H9 (cell line): ENCODE results near the gene SLC29A2. TPM values are rescaled to one million over a fixed set of nuclear protein-coding genes. Genes with fewer than 3 reads are reported as not detected.

Source experiments
- DNase-seq: peaks from one replicate; pipeline ENCODE4 v3.0.0-alpha.2; 2017
- H2AFZ ChIP-seq: one replicate; pipeline ENCODE4 v1.6.1; 2013; ENCODE audit warnings: mild to moderate bottlenecking, low read length, control low read depth, moderate library complexity
- H2AK5ac ChIP-seq: 2 replicates; pipeline ENCODE4 v1.6.1; 2013; ENCODE audit warnings: low read length, control low read depth, mixed read lengths; ENCODE audit not compliant: insufficient read length
- H2BK120ac ChIP-seq: one replicate; pipeline ENCODE4 v1.6.1; 2013; ENCODE audit warnings: low read depth, mild to moderate bottlenecking, low read length, control low read depth, inconsistent platforms; ENCODE audit not compliant: poor library complexity, severe bottlenecking
- H2BK12ac ChIP-seq: 2 replicates; pipeline ENCODE4 v1.6.1; 2013; ENCODE audit warnings: low read length, control low read depth, mixed read lengths, low read depth; ENCODE audit not compliant: insufficient read length
- H2BK15ac ChIP-seq: 2 replicates; pipeline ENCODE4 v1.6.1; 2013; ENCODE audit warnings: low read depth, low read length, control low read depth
- H2BK20ac ChIP-seq: one replicate; pipeline ENCODE4 v1.6.1; 2013; ENCODE audit warnings: low read depth, mild to moderate bottlenecking, low read length, control low read depth, inconsistent platforms; ENCODE audit not compliant: poor library complexity, severe bottlenecking
- H2BK5ac ChIP-seq: 2 replicates; pipeline ENCODE4 v1.6.1; 2013; ENCODE audit warnings: low read length, control low read depth, mixed read lengths; ENCODE audit not compliant: insufficient read length
- H3K14ac ChIP-seq: 2 replicates; pipeline ENCODE4 v1.6.1; 2013; ENCODE audit warnings: low read length, control low read depth; ENCODE audit not compliant: insufficient read depth
- H3K18ac ChIP-seq: 2 replicates; pipeline ENCODE4 v1.6.1; 2013; ENCODE audit warnings: low read depth, mild to moderate bottlenecking, mixed read lengths, low read length, control low read depth; ENCODE audit not compliant: insufficient read length
- H3K23ac ChIP-seq: 2 replicates; pipeline ENCODE4 v1.6.1; 2013; ENCODE audit warnings: low read length, control low read depth, mixed read lengths, low read depth; ENCODE audit not compliant: insufficient read length
- H3K23me2 ChIP-seq: 2 replicates; pipeline ENCODE4 v1.6.1; 2013; ENCODE audit warnings: low read depth, mild to moderate bottlenecking, mixed read lengths, low read length, control low read depth; ENCODE audit not compliant: insufficient read length, poor library complexity, severe bottlenecking
- H3K27ac ChIP-seq: 2 replicates; pipeline ENCODE4 v1.5.1; 2013; ENCODE audit warnings: low read length, control low read depth, mixed read lengths, low read depth; ENCODE audit not compliant: insufficient read length
- H3K27me3 ChIP-seq: 2 replicates; pipeline ENCODE4 v1.6.1; 2013; ENCODE audit warnings: low read length, control low read depth, inconsistent platforms; ENCODE audit not compliant: insufficient read depth
- H3K4ac ChIP-seq: 2 replicates; pipeline ENCODE4 v1.6.1; 2013; ENCODE audit warnings: low read depth, mild to moderate bottlenecking, control low read depth, inconsistent platforms, low read length, moderate library complexity
- H3K4me1 ChIP-seq: 2 replicates; pipeline ENCODE4 v1.6.1; 2013; ENCODE audit warnings: low read length, control low read depth, inconsistent platforms; ENCODE audit not compliant: insufficient read depth
- H3K4me2 ChIP-seq: 2 replicates; pipeline ENCODE4 v1.6.1; 2013; ENCODE audit warnings: low read length, control low read depth, mixed read lengths; ENCODE audit not compliant: insufficient read length, insufficient read depth
- H3K56ac ChIP-seq: 2 replicates; pipeline ENCODE4 v1.6.1; 2013; ENCODE audit warnings: low read depth, mild to moderate bottlenecking, mixed read lengths, low read length, control low read depth; ENCODE audit not compliant: insufficient read length
- H3K79me1 ChIP-seq: 2 replicates; pipeline ENCODE4 v1.6.1; 2013; ENCODE audit warnings: low read depth, mild to moderate bottlenecking, moderate library complexity, low read length, control low read depth, inconsistent platforms; ENCODE audit not compliant: insufficient read depth, poor library complexity, severe bottlenecking
- H3K79me2 ChIP-seq: 2 replicates; pipeline ENCODE4 v1.6.1; 2013; ENCODE audit warnings: low read length, control low read depth, inconsistent platforms; ENCODE audit not compliant: insufficient read depth
- H3K9ac ChIP-seq: 2 replicates; pipeline ENCODE4 v1.6.1; 2013; ENCODE audit warnings: low read length, control low read depth, mixed read lengths; ENCODE audit not compliant: insufficient read length; ENCODE audit errors: extremely low read depth
- H3K9me3 ChIP-seq: one replicate; pipeline ENCODE4 v1.6.1; 2013; ENCODE audit warnings: low read depth, low read length, inconsistent platforms; ENCODE audit not compliant: control insufficient read depth
- H3T11ph ChIP-seq: one replicate; pipeline ENCODE4 v1.6.1; 2013; ENCODE audit warnings: mild to moderate bottlenecking, low read length, control low read depth, inconsistent platforms
- H4K20me1 ChIP-seq: one replicate; pipeline ENCODE4 v1.6.1; 2013; ENCODE audit not compliant: control insufficient read depth, insufficient read length, insufficient read depth
- H4K5ac ChIP-seq: 2 replicates; pipeline ENCODE4 v1.6.1; 2013; ENCODE audit warnings: low read depth, mild to moderate bottlenecking, mixed read lengths, low read length, control low read depth; ENCODE audit not compliant: insufficient read length
- H4K8ac ChIP-seq: replicated peaks from 2 replicates; pipeline ENCODE4 v1.6.1; 2013; ENCODE audit warnings: low read length, control low read depth, mixed read lengths, low read depth; ENCODE audit not compliant: insufficient read length
- H4K91ac ChIP-seq: 2 replicates; pipeline ENCODE4 v1.6.1; 2013; ENCODE audit warnings: low read depth, mild to moderate bottlenecking, moderate library complexity, mixed read lengths, low read length, control low read depth; ENCODE audit not compliant: insufficient read length
- H3K27ac Mint-ChIP-seq, 3 experiments: 2 replicates in 2 of 3; 3 replicates in 1 of 3; pipeline ENCODE4 v1.8.0; 2020 to 2021; ENCODE audit warnings: mixed read lengths in 3 of 3, mild to moderate bottlenecking in 1 of 3, moderate library complexity in 1 of 3
- H3K27me3 Mint-ChIP-seq: 2 replicates; pipeline ENCODE4 v1.8.0; 2021; ENCODE audit warnings: low read depth, mild to moderate bottlenecking, moderate library complexity, mixed read lengths
- H3K36me3 Mint-ChIP-seq, 3 experiments: 2 replicates in 2 of 3; 3 replicates in 1 of 3; pipeline ENCODE4 v1.8.0; 2020 to 2021; ENCODE audit warnings: low read depth in 3 of 3, mixed read lengths in 3 of 3; ENCODE audit not compliant: insufficient read depth in 1 of 3
- H3K4me1 Mint-ChIP-seq, 2 experiments: 2 replicates each; pipeline ENCODE4 v1.8.0; 2020; ENCODE audit warnings: mixed read lengths in 2 of 2
- H3K4me3 Mint-ChIP-seq, 2 experiments: 2 replicates in 1 of 2; 3 replicates in 1 of 2; pipeline ENCODE4 v1.8.0; 2020 to 2021; ENCODE audit warnings: mild to moderate bottlenecking in 2 of 2, mixed read lengths in 2 of 2, moderate library complexity in 1 of 2
- H3K9me3 Mint-ChIP-seq, 2 experiments: 2 replicates in 1 of 2; 3 replicates in 1 of 2; pipeline ENCODE4 v1.8.0; 2020; ENCODE audit warnings: mild to moderate bottlenecking in 2 of 2, mixed read lengths in 2 of 2, moderate library complexity in 1 of 2
- WGBS: extraction: QIAGEN DNeasy Blood & Tissue Kit; methylation state at CpG from one replicate; pipeline ENCODE4 v1.1.7; 2013; ENCODE audit warnings: missing lambda C conversion rate, low lambda C conversion rate, mixed read lengths; ENCODE audit not compliant: insufficient read length; ENCODE audit errors: extremely low coverage; 5-methylcytosine and 5-hydroxymethylcytosine counted together
- total RNA-seq: library from RNA; stranded (reverse); gene quantifications from 2 replicates; pipeline ENCODE4 v1.2.1, GENCODE V29; 2021
- TF ChIP-seq, protein P1 (sequence below): fragments of 200-600 bp; sonication (generic); conservative IDR thresholded peaks from 3 replicates; pipeline ENCODE4 v1.8.0; 2021; ENCODE audit warnings: antibody characterized with exemption, mild to moderate bottlenecking

The SLC29A2 gene
- total RNA-seq, 1 experiment from 2014 or later = 29.8 TPM

DNA sequence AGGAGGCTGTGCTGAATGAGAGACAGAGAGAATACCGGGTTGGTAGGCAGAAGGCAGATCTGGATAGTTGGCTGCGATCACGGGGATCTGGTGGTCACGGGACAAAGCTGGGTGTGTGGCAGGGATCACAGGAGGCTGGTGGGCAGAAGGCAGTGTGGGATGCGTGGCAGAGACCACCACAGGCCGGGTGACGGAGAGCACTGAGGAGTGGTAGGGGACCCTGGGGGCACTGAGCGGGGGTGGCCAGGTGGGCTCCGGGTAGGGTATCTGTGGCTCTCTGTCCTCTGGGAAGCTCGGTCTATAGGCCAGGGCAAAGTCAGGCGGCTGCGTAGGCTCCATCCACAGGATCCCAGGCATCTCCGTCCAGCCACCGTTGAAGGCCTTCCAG, 56.1 kb downstream of the SLC29A2 start:
- no peak overlapping the region for H3K27ac ChIP-seq
- H3K4me2 ChIP-seq = no peak overlapping the region
- H4K91ac ChIP-seq = no peak overlapping the region
- no peak overlapping the region for H2AFZ ChIP-seq
- Mint-ChIP-seq H3K4me3 (peak overlapping the region in 1 of 2 experiments; percentile 49; a peak in 3 of 5 replicates), H3K4me1 (peaks cover 26 to 37% of the 10 kb centered on the region in 2 experiments), H3K36me3 (peaks cover 8 to 18% (median 16%) of the 10 kb centered on the region in 3 experiments), H3K9me3 (peaks cover 14 to 20% of the 10 kb centered on the region in 2 experiments), H3K27me3 (peaks cover 27% of the 10 kb centered on the region), H3K27ac (peak overlapping the region in 1 of 3 experiments; percentile 91; a peak in 1 of 7 replicates)
- H2BK120ac ChIP-seq = no peak overlapping the region
- H2AK5ac ChIP-seq = no peak overlapping the region
- H3K18ac ChIP-seq = no peak overlapping the region
- H2BK20ac ChIP-seq = no peak overlapping the region
- H3K14ac ChIP-seq = no peak overlapping the region
- no peaks in the 10 kb centered on the region for H3K79me2 ChIP-seq
- H3K56ac ChIP-seq = no peak overlapping the region
- no peak overlapping the region for H4K5ac ChIP-seq
- no peaks in the 10 kb centered on the region for H3K9me3 ChIP-seq
- H4K20me1 ChIP-seq = no peaks in the 10 kb centered on the region
- H3K79me1 ChIP-seq = no peaks in the 10 kb centered on the region
- no peaks in the 10 kb centered on the region for H3K27me3 ChIP-seq
- WGBS = no CpG with 5 or more reads among the region's 14 CpGs
- H3K23me2 ChIP-seq = peaks cover 12% of the 10 kb centered on the region
- TF ChIP-seq, protein P1, sequence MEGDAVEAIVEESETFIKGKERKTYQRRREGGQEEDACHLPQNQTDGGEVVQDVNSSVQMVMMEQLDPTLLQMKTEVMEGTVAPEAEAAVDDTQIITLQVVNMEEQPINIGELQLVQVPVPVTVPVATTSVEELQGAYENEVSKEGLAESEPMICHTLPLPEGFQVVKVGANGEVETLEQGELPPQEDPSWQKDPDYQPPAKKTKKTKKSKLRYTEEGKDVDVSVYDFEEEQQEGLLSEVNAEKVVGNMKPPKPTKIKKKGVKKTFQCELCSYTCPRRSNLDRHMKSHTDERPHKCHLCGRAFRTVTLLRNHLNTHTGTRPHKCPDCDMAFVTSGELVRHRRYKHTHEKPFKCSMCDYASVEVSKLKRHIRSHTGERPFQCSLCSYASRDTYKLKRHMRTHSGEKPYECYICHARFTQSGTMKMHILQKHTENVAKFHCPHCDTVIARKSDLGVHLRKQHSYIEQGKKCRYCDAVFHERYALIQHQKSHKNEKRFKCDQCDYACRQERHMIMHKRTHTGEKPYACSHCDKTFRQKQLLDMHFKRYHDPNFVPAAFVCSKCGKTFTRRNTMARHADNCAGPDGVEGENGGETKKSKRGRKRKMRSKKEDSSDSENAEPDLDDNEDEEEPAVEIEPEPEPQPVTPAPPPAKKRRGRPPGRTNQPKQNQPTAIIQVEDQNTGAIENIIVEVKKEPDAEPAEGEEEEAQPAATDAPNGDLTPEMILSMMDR = no peak
- no peak overlapping the region for H2BK15ac ChIP-seq
- no peak overlapping the region for H3K23ac ChIP-seq
- no peak overlapping the region for H4K8ac ChIP-seq
- no peak overlapping the region for H2BK12ac ChIP-seq
- no peak overlapping the region for H3T11ph ChIP-seq
- no peak for DNase-seq
- no peak overlapping the region for H3K4ac ChIP-seq
- H3K9ac ChIP-seq = no peak overlapping the region
- no peak overlapping the region for H2BK5ac ChIP-seq
- H3K4me1 ChIP-seq = peaks cover 2% of the 10 kb centered on the region; the same call in 1 of the 2 replicates
